ENCODE data around the gene KRTAP10-6. TPM values are rescaled to one million over a fixed set of nuclear protein-coding genes. Genes with fewer than 3 reads are reported as not detected.

KRTAP10-6 gene
- total RNA-seq, 4 donors from 2014 or later, result not detected

DNA sequence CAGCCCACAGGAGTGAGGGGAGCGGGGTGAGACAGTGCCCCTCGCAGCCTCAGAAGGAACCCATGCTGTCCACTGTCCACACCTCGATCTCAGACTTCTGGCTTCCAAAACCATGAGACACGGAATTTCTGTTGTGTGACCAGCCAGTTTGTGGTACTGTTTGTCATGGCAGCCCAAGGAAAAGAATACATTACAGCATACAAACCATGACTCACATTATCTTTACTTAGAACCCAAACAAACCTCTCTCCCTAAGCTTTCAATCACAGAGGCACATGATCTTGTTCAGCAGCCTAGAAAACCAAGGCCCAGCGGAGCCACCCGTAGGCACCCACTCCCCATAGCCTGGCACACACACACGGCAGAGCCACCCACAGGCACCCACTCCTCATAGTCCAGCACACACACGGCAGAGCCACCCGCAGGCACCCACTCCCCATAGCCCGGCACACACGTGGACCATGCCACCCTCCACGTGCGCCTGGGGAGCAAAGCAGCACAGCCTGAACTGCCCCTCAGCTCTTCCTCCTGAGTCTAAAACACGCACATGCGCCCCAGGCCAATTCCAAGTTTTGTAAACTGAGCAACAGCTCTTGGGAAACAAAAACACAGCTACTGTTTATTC lies 19.2 kb downstream of the KRTAP10-6 start:
- Histone ChIP-seq H3K9me3 (no peaks in the 10 kb centered on the region), H3K27me3 (no peaks in the 10 kb centered on the region), H3K36me3 (no peaks in the 10 kb centered on the region), H3K4me3 (no peak overlapping the region), H3K27ac (no peak overlapping the region), H3K4me1 (no peaks in the 10 kb centered on the region)
- intact Hi-C loops (cut with DNase I; ENCODE audit: low total_unique reads), result no loop called here
- TF ChIP-seq POLR2A (IDR thresholded peaks at IDR 0.05), result no peak
- no peak for DNase-seq

DNA sequence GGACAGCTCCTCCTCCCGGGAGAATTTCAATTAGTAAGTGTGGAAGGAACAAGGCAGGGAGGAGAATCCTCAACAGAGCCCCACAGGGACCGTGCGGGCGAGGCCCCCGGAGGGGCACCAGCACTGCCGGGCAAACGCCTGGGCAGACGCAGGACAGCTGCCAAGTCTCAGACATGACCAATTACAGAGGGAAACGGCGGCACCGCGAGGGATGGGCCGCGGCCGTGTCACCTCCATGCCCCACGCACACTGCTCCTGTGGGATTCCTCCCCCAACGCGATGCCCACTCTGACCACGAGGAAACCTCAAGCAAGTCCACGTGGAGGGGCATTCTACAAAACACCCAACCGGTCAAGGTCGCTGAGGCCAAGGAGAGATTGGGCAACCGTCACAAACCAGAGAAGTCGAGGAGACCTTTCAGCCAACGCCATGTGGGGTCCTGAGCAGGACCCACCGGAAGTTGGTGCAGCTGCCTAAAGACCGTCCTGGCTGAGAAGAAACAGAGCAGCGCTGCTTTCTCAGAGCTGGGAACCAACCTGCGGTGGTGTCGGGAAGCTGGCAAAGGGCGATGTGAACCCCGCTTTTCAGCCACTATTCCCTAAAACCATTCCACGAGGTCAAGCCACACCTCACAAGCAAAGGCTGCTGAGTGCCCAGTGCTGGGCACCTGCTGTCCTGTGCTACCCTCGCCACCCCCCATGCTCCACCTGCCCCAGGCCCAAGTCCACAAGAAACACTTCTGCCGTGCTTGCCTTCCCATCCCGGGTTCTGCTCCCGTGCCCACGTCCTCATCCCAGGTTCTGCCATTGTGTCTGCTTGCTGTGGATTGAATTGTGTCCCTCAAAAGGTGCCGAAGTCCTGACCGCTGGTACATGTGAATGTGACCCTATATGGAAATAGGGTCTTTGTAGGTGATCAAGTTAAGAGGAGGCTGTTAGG lies 20.2 kb downstream of the KRTAP10-6 start:
- Histone ChIP-seq H3K9me3 (no peaks in the 10 kb centered on the region), H3K27me3 (no peaks in the 10 kb centered on the region), H3K36me3 (no peaks in the 10 kb centered on the region), H3K4me3 (no peak overlapping the region), H3K27ac (no peak overlapping the region), H3K4me1 (no peaks in the 10 kb centered on the region)
- no peak for DNase-seq
- intact Hi-C loops (cut with DNase I; ENCODE audit: low total_unique reads), result no loop called here
- TF ChIP-seq CTCF (IDR thresholded peaks at IDR 0.05) (no peak), POLR2A (IDR thresholded peaks at IDR 0.05) (no peak)

DNA sequence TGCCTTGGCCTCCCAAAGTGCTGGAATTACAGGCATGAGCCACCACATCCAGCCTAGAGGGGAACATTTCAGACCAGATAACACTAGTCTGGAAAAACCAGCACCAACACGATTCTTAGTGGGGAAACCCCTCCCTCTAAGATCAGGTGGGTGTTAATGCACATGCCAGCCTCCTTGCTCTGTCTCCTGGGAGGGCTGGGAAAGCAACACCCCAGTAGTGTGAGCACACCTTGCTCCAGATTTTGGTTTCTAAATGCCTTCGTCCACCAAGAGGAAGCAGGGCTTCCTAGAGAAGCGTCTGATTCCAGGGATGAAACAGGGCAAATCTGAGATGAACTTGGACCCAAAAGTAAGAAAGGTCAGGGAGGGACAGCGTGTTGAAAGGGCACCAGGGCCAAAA lies 21.0 kb downstream of the KRTAP10-6 start:
- DNase-seq, result no peak
- H3K36me3 ChIP-seq, result no peaks in the 10 kb centered on the region
- no peak overlapping the region for H3K27ac ChIP-seq
- TF ChIP-seq POLR2A (IDR thresholded peaks at IDR 0.05) (no peak), CTCF (IDR thresholded peaks at IDR 0.05) (no peak)
- H3K4me3 ChIP-seq, result no peak overlapping the region
- no peaks in the 10 kb centered on the region for H3K27me3 ChIP-seq
- H3K9me3 ChIP-seq, result no peaks in the 10 kb centered on the region
- H3K4me1 ChIP-seq, result no peaks in the 10 kb centered on the region
- intact Hi-C loops (cut with DNase I; ENCODE audit: low total_unique reads), result no loop called here

DNA sequence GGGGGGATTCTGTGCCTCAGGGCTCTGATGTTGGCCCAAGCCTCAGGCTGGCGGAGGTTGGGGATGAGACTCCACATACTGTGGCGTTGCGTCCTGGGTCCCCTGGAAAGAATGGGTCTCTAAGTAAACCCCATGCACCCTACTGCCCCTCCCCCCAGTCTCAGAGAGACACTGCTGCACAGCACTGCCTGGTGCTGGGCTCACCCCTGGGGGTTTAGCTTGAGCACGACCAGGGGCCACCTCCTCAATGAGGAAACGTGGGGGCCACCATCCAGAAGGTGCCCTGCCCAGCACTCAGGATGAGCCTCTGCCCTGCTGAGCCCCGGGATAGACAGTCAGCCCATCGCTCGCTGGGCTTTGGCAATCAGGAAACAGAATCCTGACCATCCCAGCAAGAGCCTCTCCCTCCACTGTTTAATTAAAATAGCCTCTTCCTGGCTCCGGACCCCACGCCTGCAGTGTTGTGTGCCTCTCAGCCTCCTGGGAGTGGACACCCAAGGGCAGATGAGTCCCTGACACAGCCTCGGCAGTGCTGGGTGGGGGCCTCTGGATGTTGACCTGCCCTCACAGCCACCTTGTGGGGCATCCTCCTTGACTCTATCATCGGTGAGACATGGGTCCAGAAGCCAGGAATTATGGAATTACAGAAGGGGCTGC lies 22.3 kb downstream of the KRTAP10-6 start:
- Histone ChIP-seq H3K4me3 (no peak overlapping the region), H3K27ac (no peak overlapping the region), H3K27me3 (no peaks in the 10 kb centered on the region), H3K4me1 (no peaks in the 10 kb centered on the region), H3K9me3 (no peaks in the 10 kb centered on the region), H3K36me3 (no peaks in the 10 kb centered on the region)
- DNase-seq, result no peak
- TF ChIP-seq CTCF (IDR thresholded peaks at IDR 0.05) (no peak), POLR2A (IDR thresholded peaks at IDR 0.05) (no peak)
- intact Hi-C loops (cut with DNase I; ENCODE audit: low total_unique reads), result no loop called here

- Histone ChIP-seq H3K9me3 (no peaks in the 10 kb centered on the region), H3K27me3 (no peaks in the 10 kb centered on the region), H3K27ac (no peak overlapping the region), H3K4me1 (no peaks in the 10 kb centered on the region), H3K4me3 (no peak overlapping the region), H3K36me3 (no peaks in the 10 kb centered on the region)
- TF ChIP-seq CTCF (IDR thresholded peaks at IDR 0.05), result no peak
- no peak for TF ChIP-seq POLR2A (IDR thresholded peaks at IDR 0.05)
- intact Hi-C loops (cut with DNase I; ENCODE audit: low total_unique reads), result no loop called here
- no peak for DNase-seq
Measured at GRCh38 chr21:44568667-44569556, 23.4 kb downstream of the KRTAP10-6 start.
